ENCODE results near the gene ALDH2.

The ALDH2 gene

GRCh38 chr12:111784953-111785352, 18.2 kb downstream of the ALDH2 start:
- TF ChIP-seq CTCF (IDR thresholded peaks at IDR 0.05; ENCODE audit: low read depth, low read length) = no peak
- no peak for DNase-seq (ENCODE audit: low read depth in 2 of 2)
- H3K4me3 ChIP-seq (replicated peaks in 1 of 2; ENCODE audit: low read depth in 2 of 2, low read length in 2 of 2) = no peak overlapping the region

GRCh38 chr12:111785651-111786050, 18.9 kb downstream of the ALDH2 start:
- TF ChIP-seq CTCF (IDR thresholded peaks at IDR 0.05; ENCODE audit: low read depth, low read length) = no peak
- H3K4me3 ChIP-seq (replicated peaks in 1 of 2; ENCODE audit: low read depth in 2 of 2, low read length in 2 of 2) = no peak overlapping the region
- peak; percentile 50 to 82 for DNase-seq (ENCODE audit: low read depth in 2 of 2)

GRCh38 chr12:111788178-111788654, 21.5 kb downstream of the ALDH2 start:
- H3K4me3 ChIP-seq (replicated peaks in 1 of 2; ENCODE audit: low read depth in 2 of 2, low read length in 2 of 2) = no peak overlapping the region
- DNase-seq (ENCODE audit: low read depth in 2 of 2) = peak; percentile 57 to 84
- TF ChIP-seq CTCF (IDR thresholded peaks at IDR 0.05; ENCODE audit: low read depth, low read length) = peak; percentile 35

- no peak for DNase-seq (ENCODE audit: low read depth in 2 of 2)
- TF ChIP-seq CTCF (IDR thresholded peaks at IDR 0.05; ENCODE audit: low read depth, low read length) = no peak
- H3K4me3 ChIP-seq (replicated peaks in 1 of 2; ENCODE audit: low read depth in 2 of 2, low read length in 2 of 2) = no peak overlapping the region
These were observed 23.0 kb downstream of the ALDH2 start for GRCh38 chr12:111789779-111790178.

GRCh38 chr12:111791507-111791906, 24.8 kb downstream of the ALDH2 start:
- H3K4me3 ChIP-seq (replicated peaks in 1 of 2; ENCODE audit: low read depth in 2 of 2, low read length in 2 of 2) = no peak overlapping the region
- DNase-seq (ENCODE audit: low read depth in 2 of 2) = no peak
- no peak for TF ChIP-seq CTCF (IDR thresholded peaks at IDR 0.05; ENCODE audit: low read depth, low read length)

GRCh38 chr12:111792155-111792855, 25.6 kb downstream of the ALDH2 start:
- no peak for TF ChIP-seq CTCF (IDR thresholded peaks at IDR 0.05; ENCODE audit: low read depth, low read length)
- DNase-seq (ENCODE audit: low read depth in 2 of 2) = peak; percentile 27 to 46
- H3K4me3 ChIP-seq (replicated peaks in 1 of 2; ENCODE audit: low read depth in 2 of 2, low read length in 2 of 2) = no peak overlapping the region

GRCh38 chr12:111792856-111793235, 26.1 kb downstream of the ALDH2 start:
- TF ChIP-seq CTCF (IDR thresholded peaks at IDR 0.05; ENCODE audit: low read depth, low read length) = no peak
- no peak overlapping the region for H3K4me3 ChIP-seq (replicated peaks in 1 of 2; ENCODE audit: low read depth in 2 of 2, low read length in 2 of 2)
- DNase-seq (ENCODE audit: low read depth in 2 of 2) = no peak

Measured in cardiac fibroblast (primary cell).